Stimulated activated CD4-positive, alpha-beta T cell treated with anti-CD3 and anti-CD28 coated beads, Interleukin-12 subunit alpha, Interleukin-12 subunit beta, amount 100 ng/mL, for 48 hours (primary cell): ENCODE measurements around the gene DEFB125.
"Not testable (repeated sequence)": the region's sequence is repeated elsewhere in the genome, so short reads cannot be mapped to it uniquely, and the experiment has no call there.

ENCODE experiments used
- DNase-seq, 3 donors: peaks; one replicate each; pipeline ENCODE4 v3.0.0-alpha.2; 2020; ENCODE audit warnings: low read depth in 2 of 3, low spot score in 1 of 3

Gene DEFB125, protein sequence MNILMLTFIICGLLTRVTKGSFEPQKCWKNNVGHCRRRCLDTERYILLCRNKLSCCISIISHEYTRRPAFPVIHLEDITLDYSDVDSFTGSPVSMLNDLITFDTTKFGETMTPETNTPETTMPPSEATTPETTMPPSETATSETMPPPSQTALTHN

GRCh38 chr20:87401-87800, at the start of gene DEFB125:
Gene DEFB125, plus strand, starts transcription at chr20:87672. Its CDS starts 38 bp downstream, at chr20:87710.
- DNase-seq = no peak

DNA sequence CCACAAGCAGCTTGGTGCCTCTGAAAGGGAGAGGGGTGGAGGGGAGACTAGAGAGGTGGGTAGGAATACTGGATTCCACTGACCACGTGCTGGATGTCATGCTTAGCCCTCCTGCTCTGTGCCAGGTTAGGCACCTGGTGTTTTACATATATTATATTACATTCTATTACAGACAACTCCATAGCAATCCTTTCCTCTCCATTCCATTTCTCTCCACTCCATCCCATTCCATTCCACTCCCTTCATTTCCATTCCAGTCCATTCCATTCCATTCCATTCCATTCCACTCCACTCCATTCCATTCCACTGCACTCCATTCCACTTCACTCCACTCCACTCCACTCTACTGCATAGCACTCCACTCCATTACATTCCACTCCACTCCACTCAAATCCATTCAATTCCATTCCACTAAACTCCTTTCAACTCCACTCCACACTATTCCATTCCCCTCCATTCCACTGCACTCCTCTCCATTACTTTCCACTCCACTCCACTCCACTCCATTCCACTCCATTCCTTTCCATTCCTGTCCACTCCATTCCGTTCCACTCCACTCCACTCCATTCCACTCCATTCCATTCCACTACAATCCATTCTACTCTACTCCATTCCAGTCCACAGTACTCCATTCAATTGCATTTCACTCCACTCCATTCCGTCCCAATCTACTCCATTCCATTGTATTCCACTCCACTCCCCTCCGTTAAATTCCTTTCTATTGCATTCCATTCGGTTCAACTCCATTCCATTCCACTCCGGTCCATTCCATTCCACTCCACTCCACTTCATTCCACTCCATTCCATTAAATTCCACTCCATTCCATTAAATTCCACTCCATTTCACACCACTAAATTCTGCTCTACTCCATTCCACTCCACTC, 27.2 kb upstream of the DEFB125 start:
- no peak for DNase-seq

- DNase-seq = no peak
Observed at GRCh38 chr20:61230-61629, 26.2 kb upstream of the DEFB125 start.

GRCh38 chr20:61757-62156, 25.7 kb upstream of the DEFB125 start:
- DNase-seq = no peak

DNA sequence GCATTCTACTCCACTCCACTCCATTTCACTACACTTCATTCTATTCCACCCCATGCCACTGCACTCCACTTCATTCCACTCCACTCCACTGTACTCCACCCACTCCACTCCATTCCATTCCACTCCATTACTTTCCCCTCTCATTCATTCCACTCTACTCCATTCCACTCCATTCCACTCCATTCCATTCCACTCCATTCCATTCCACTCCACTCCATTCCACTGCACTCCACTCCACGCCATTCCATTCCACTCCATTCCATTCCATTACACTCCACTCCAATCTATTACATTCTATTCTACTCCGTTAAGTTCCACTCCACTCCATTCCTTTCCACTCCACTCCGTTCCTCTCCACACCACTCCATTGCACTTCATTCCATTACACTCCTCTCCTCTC, 25.0 kb upstream of the DEFB125 start:
- no peak for DNase-seq

- no peak for DNase-seq
Observed at GRCh38 chr20:64026-64603, 23.4 kb upstream of the DEFB125 start.

DNA sequence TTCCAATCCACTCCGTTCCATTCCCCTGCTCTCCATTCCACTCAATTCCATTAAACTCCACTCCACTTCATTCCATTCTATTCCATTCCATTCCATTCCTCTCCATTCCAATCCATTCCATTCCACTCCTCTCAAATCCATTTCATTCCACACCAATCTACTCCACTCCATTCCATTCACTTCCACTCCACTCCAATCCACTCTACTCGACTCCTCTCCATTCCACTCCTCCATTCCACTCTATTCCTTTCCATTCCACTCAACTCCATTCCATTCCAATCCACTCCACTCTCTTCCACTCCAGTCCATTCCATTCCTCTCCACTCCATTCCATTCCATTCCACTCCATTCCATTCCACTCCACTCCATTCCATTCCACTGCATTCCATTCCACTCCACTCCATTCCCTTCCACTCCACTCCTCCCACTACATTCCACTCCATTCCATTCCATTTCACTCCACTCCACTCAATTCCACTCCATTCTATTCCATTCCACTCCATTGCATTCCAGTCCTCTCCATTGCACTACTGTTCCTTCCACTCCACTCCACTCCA, 22.6 kb upstream of the DEFB125 start:
- DNase-seq = no peak

DNA sequence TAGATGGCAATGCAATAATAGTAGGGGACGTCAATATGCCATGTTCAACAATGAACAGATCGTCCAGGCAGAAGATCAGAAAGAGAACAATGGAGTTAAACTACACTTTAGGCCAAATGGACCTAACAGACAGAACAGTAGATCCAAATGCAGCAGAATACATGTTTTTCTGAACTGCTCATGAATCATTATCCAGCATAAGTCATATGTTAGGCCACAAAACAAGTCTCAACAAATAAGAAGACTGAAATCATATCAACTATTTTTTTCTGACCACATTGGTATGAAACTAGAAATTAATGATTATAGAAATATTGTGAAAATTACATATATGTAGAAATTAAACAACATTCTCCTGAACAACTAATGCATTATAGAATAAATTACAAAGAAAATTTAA, 10.2 kb upstream of the DEFB125 start:
- no peak for DNase-seq

GRCh38 chr20:78338-78737, 9.1 kb upstream of the DEFB125 start:
- no peak for DNase-seq

- DNase-seq = no peak
Observed at GRCh38 chr20:79565-79964, 7.9 kb upstream of the DEFB125 start.

DNA sequence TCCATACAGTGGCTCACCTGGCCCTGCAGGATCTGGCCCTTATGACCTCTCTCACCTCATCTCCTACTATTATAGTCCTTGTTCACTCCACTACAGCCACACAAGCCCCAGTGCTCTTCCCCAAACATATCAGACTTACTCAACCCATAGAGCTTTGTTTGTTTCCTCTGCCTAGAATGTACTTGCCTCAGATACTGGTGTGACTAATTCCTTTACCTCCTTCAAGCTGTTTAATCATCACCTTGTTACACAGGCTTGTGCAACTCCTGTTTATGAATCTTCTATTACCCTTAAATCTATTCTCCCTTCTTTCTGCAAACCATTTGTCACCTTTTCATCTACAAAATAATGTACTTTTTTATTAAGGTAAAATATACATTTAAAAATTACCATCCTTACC, 3.2 kb downstream of the DEFB125 start:
- DNase-seq = no peak

- no peak for DNase-seq
Observed at GRCh38 chr20:93641-94040, 6.2 kb downstream of the DEFB125 start.

GRCh38 chr20:95215-95614, 7.7 kb downstream of the DEFB125 start:
- DNase-seq = no peak

- not testable (repeated sequence) for DNase-seq
Observed at GRCh38 chr20:97691-98090, 10.2 kb downstream of the DEFB125 start.

DNA sequence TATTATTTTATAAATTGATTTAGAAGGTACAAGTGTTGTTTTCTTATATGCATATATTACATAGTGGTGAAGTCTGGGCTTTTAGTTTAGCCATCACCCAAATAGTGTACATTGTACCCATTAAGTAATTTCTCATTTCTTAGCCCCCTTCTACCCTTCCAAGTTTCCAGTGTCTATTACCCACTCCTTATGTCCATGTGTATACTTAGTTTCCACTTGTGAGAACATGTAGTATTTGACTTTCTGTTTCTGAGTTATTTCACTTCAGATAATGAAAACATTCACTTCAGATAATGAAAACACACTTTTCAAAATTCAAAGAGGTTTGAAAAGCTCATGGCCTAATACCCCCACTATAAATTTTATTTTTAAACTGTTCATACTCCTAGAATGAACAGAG, 14.5 kb downstream of the DEFB125 start:
- DNase-seq = no peak

GRCh38 chr20:103456-103855, 16.0 kb downstream of the DEFB125 start:
- DNase-seq = no peak

GRCh38 chr20:112396-112795, 24.9 kb downstream of the DEFB125 start:
- no peak for DNase-seq

DNA sequence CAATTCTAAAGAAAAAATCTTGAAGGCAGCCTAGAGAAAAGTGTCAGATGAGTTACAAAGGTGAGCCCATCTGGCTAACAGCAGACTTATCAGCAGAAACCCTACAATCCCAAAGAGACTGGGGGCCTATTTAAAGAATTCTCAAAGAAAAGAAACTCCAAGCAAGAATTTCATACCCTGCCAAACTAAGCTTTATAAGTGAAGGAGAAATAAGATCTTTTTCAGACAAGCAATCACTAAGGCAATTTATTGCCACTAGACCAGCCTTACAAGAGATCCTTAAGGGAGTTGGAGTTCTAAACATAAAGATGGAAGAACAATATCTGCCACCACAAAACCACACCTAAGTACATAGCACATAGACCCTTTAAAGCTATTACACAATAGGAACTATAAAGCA, 30.0 kb downstream of the DEFB125 start:
- no peak for DNase-seq

- not testable (repeated sequence) for DNase-seq
Observed at GRCh38 chr20:129786-130323, 42.4 kb downstream of the DEFB125 start.

DNA sequence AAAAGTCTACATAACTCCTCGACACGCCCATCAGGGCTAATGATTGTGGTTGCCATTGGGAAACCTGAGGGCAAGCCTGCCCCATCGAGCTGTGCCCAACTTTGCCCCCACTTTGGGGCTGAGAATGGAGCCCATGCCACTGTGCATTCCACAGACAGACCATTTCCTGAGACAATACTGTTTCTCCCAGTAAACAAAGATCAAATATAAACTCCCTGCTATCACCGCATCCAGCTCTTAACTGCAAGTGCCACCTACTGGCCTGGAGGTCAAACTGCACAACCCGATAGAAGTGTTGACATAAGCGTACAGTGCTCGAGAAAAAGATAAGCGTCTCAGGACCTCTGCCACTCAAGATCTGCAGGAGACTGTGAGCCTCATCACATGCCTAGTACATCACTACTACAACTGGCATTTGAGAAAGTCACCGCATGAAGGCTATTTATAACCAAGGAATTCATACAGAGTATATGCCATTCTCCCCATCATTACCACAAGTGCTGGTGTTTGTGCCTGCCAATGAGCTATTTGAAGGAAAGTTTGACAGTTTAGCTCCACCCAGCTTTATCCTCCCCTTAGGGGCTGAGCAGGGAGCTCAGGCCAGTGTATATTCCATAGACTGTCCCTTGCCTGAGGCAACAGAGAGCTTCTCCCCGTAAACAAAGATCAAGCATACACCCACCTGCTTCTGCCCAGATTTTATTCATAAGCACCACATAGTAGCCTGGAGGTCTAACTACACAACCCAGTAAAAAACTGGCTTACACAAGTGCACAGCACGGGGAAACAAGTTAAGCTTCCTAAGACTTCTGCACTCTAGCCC, 50.4 kb downstream of the DEFB125 start:
- peak in 1 of 3 donors; percentile 3 for DNase-seq

DNA sequence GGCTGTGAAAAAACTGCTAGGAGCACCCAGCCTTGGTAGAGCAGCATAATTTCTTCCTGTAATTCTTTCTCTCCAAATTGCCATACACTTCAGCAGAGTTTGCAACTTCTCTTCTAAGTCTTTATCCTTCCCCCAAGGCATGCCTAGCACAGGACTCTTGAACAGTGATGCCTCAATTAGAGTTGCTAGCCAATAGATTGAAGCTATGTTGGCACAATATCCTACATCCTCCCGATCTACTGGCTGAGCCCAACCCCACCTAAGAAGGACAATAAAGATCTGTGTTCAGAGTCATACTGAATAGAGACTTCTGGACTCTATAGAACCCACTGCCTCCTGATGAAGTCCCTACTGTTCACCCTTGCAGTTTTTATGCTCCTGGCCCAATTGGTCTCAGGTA, 54.8 kb downstream of the DEFB125 start, which contains the start of gene DEFB126:
Gene DEFB126, plus strand, starts transcription at position 301 of the 400 bp plus-strand sequence. Its CDS starts 39 bp downstream, at position 340.
- no peak for DNase-seq
